Type B pancreatic cell (in vitro differentiated cells): ENCODE measurements around the gene CYSTM1. TPM values are rescaled to one million over a fixed set of nuclear protein-coding genes. Genes with fewer than 3 reads are reported as not detected.

Source experiments
- DNase-seq: peaks from one replicate; pipeline ENCODE4 v3.0.0; 2021; ENCODE audit warnings: mixed read lengths; ENCODE audit not compliant: unreplicated experiment; ENCODE audit errors: extremely low spot score
- H3K27ac Mint-ChIP-seq: 2 replicates; pipeline ENCODE4 v1.8.0; 2021; ENCODE audit warnings: mild to moderate bottlenecking, mixed read lengths
- H3K27me3 Mint-ChIP-seq: 2 replicates; pipeline ENCODE4 v1.8.0; 2021; ENCODE audit warnings: mixed read lengths
- H3K36me3 Mint-ChIP-seq: 2 replicates; pipeline ENCODE4 v1.8.0; 2021; ENCODE audit warnings: mixed read lengths
- H3K4me1 Mint-ChIP-seq: one replicate; pipeline ENCODE4 v1.8.0; 2021; ENCODE audit warnings: mixed read lengths; ENCODE audit not compliant: unreplicated experiment
- H3K4me3 Mint-ChIP-seq: 2 replicates; pipeline ENCODE4 v1.8.0; 2021; ENCODE audit warnings: mild to moderate bottlenecking, mixed read lengths
- H3K9me3 Mint-ChIP-seq: 2 replicates; pipeline ENCODE4 v1.8.0; 2021; ENCODE audit warnings: mixed read lengths
- total RNA-seq: library from RNA; stranded (reverse); gene quantifications from 2 replicates; pipeline ENCODE4 v1.2.1, GENCODE V29; 2021; ENCODE audit warnings: low replicate concordance
- TF ChIP-seq, protein P1 (sequence below): fragments of 200-600 bp; sonication (generic); conservative IDR thresholded peaks from 2 replicates; pipeline ENCODE4 v1.5.0; 2021; ENCODE audit warnings: antibody characterized with exemption, mild to moderate bottlenecking

CYSTM1 gene
- total RNA-seq, 1 donor from 2014 or later: 73.5 TPM

DNA sequence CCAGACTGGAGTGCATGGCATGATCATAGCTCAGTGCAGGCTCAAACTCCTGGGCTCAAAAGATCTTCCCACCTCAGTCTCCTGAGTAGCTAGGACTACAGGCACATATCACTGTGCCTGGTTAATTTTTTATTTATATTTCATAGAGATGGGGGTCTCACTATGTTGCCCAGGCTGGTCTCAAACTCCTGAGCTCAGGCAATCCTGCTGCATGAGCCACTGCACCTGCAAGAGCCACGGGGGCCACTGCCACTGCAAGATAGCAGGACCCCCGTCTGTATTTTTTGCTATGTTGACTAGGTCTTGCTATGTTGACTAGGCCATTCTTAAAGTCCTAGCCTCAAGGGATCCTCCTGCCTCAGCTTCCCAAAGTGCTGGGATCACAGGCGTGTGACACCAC lies 6.5 kb downstream of the CYSTM1 start:
- Mint-ChIP-seq H3K36me3 (no peaks in the 10 kb centered on the region), H3K4me1 (peaks cover 24% of the 10 kb centered on the region), H3K9me3 (no peaks in the 10 kb centered on the region), H3K27ac (peak overlapping the region; percentile 58), H3K4me3 (peak overlapping the region; percentile 36), H3K27me3 (no peaks in the 10 kb centered on the region)
- TF ChIP-seq, protein P1, sequence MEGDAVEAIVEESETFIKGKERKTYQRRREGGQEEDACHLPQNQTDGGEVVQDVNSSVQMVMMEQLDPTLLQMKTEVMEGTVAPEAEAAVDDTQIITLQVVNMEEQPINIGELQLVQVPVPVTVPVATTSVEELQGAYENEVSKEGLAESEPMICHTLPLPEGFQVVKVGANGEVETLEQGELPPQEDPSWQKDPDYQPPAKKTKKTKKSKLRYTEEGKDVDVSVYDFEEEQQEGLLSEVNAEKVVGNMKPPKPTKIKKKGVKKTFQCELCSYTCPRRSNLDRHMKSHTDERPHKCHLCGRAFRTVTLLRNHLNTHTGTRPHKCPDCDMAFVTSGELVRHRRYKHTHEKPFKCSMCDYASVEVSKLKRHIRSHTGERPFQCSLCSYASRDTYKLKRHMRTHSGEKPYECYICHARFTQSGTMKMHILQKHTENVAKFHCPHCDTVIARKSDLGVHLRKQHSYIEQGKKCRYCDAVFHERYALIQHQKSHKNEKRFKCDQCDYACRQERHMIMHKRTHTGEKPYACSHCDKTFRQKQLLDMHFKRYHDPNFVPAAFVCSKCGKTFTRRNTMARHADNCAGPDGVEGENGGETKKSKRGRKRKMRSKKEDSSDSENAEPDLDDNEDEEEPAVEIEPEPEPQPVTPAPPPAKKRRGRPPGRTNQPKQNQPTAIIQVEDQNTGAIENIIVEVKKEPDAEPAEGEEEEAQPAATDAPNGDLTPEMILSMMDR: no peak
- no peak for DNase-seq

DNA sequence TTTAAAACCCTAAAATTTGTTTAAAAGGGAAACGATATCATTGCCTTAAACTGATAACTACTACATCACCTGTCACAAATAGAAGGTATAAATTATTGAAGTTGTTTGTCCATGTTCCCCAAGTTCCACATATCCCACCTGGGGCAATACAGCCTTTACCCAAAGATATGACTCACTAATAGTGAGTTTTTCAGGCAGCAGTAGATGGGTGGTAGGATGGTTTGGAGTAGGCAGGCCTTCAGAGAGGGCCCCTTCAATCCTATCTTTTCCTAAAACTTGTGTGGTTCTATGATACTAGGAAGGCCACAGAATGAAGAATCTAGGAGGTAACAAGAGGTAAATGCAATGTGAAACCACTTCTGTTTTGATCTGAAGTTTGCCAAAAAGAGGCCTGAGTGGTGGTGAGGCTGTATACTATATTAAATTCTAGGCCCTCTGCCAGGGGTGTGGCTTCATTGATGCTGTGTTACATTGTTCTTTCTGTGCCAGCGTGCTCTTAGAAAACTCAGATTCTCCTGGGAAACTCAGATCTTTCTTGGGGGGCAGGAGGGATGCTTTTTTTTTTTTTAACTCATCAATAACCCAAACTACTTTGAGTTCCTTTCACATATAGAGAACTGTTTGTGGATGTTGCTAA lies 7.2 kb downstream of the CYSTM1 start:
- Mint-ChIP-seq H3K4me3 (no peak overlapping the region), H3K4me1 (peaks cover 24% of the 10 kb centered on the region), H3K9me3 (no peaks in the 10 kb centered on the region), H3K27ac (peak overlapping the region; percentile 62), H3K36me3 (no peaks in the 10 kb centered on the region), H3K27me3 (no peaks in the 10 kb centered on the region)
- DNase-seq: no peak
- TF ChIP-seq, protein P1: no peak

- H3K4me3 Mint-ChIP-seq: peak overlapping the region; percentile 44
- H3K4me1 Mint-ChIP-seq: peaks cover 24% of the 10 kb centered on the region
- no peak for DNase-seq
- H3K36me3 Mint-ChIP-seq: no peaks in the 10 kb centered on the region
- TF ChIP-seq, protein P1: no peak
- peak overlapping the region; percentile 62 for H3K27ac Mint-ChIP-seq
- H3K27me3 Mint-ChIP-seq: no peaks in the 10 kb centered on the region
- no peaks in the 10 kb centered on the region for H3K9me3 Mint-ChIP-seq
These were observed 7.9 kb downstream of the CYSTM1 start for GRCh38 chr5:140182803-140183367.

- H3K36me3 Mint-ChIP-seq: no peaks in the 10 kb centered on the region
- DNase-seq: no peak
- no peak overlapping the region for H3K27ac Mint-ChIP-seq
- TF ChIP-seq, protein P1: no peak
- H3K4me3 Mint-ChIP-seq: no peak overlapping the region
- no peaks in the 10 kb centered on the region for H3K9me3 Mint-ChIP-seq
- H3K27me3 Mint-ChIP-seq: no peaks in the 10 kb centered on the region
- peaks cover 24% of the 10 kb centered on the region for H3K4me1 Mint-ChIP-seq
These were observed 10.4 kb downstream of the CYSTM1 start for GRCh38 chr5:140185409-140185808.

DNA sequence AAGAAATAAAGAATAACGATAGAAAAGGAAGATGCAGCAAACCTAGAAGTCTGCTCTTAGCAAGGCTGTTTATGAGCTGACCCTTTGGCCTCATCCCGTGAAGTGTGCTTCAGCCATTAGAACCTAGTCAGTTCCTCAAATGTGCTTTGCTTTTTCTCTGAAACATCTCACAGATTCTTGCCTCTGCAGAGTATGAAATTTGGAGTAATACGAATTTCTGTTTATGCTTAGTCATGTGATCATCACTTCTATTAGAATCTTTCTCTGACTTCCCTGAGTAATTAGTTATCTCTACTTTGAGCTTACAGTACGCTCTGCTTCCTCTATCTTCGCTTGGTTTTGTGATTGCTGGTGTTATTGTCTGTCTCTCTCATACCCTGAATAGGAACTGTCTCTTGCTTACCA lies 11.3 kb downstream of the CYSTM1 start:
- DNase-seq: no peak
- H3K36me3 Mint-ChIP-seq: no peaks in the 10 kb centered on the region
- TF ChIP-seq, protein P1: no peak
- peaks cover 18% of the 10 kb centered on the region for H3K4me1 Mint-ChIP-seq
- H3K27me3 Mint-ChIP-seq: no peaks in the 10 kb centered on the region
- H3K9me3 Mint-ChIP-seq: no peaks in the 10 kb centered on the region
- no peak overlapping the region for H3K27ac Mint-ChIP-seq
- no peak overlapping the region for H3K4me3 Mint-ChIP-seq
